IPS-15b (cell line): ENCODE results near the gene NR1H2.
"Not testable (repeated sequence)": the region's sequence is repeated elsewhere in the genome, so short reads cannot be mapped to it uniquely, and the experiment has no call there.

Experiments
- H3K27me3 ChIP-seq: one replicate; pipeline ENCODE4 v1.6.1; 2013; ENCODE audit warnings: low read length; ENCODE audit not compliant: control insufficient read depth, insufficient read depth
- H3K36me3 ChIP-seq: one replicate; pipeline ENCODE4 v1.6.1; 2013; ENCODE audit warnings: low read length; ENCODE audit not compliant: control insufficient read depth, insufficient read depth
- H3K4me1 ChIP-seq: one replicate; pipeline ENCODE4 v1.6.1; 2013; ENCODE audit warnings: mild to moderate bottlenecking, low read length; ENCODE audit not compliant: control insufficient read depth, insufficient read depth
- H3K4me3 ChIP-seq: one replicate; pipeline ENCODE4 v1.5.1; 2013; ENCODE audit warnings: low read depth, low read length
- H3K9ac ChIP-seq: one replicate; pipeline ENCODE4 v1.6.1; 2013; ENCODE audit warnings: low read depth, mild to moderate bottlenecking, low read length
- H3K9me3 ChIP-seq: one replicate; pipeline ENCODE4 v1.6.1; 2013; ENCODE audit warnings: mild to moderate bottlenecking, low read length; ENCODE audit not compliant: control insufficient read depth, insufficient read depth

The NR1H2 gene

GRCh38 chr19:50383001-50383851 lies 7.0 kb downstream of the NR1H2 start:
- Histone ChIP-seq H3K4me1 (no peaks in the 10 kb centered on the region), H3K9ac (peak overlapping the region; percentile 32), H3K27me3 (no peaks in the 10 kb centered on the region), H3K9me3 (no peaks in the 10 kb centered on the region), H3K4me3 (peak overlapping the region; percentile 79), H3K36me3 (peaks cover 54% of the 10 kb centered on the region)

DNA sequence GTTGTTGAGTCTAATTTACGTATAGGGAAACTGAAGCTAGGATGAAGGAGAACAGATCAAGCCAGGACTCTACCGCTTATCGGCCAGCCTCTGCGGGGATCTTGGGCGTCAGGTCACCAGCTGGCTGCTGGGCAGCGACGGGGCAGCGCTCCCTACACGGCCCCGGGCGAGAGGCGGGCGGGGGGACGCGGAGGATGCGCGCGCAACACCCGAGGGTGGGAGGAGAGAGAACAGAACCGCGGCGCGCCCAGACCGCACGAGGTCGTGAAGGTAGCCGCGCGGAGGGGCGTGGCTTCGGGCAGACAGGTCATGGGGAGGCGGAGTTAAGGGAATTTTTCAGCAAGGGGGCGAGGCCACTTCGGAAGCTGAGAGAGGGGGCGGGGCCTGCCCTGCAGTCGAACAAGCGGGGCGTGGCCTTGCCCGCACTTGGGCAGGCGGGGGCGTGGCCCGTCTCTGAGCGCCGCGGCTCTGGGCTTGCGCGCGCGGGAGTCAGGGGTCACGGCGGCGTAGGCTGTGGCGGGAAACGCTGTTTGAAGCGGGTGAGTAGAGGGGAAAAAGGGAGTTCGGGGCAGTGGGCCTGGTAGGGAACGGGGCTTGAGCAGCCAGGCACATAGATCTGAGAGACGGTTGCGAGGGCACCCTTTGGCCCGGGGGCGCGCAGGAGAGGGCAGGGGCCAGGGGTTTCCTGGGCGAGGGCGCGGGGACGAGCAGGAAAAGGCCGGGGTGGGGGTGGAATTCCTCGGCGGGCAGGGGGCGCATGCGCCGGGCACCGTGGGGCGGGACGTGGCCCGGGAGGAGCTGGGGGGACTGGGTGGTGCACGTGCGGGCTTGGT lies 7.8 kb downstream of the NR1H2 start, which contains the start of gene POLD1:
POLD1 (plus strand) TSS at position 496 of the 833 bp plus-strand sequence. CDS start 14,505 bp downstream, outside the sequence.
- Histone ChIP-seq H3K9ac (peak within 1 kb of the TSS; percentile 77), H3K9me3 (no peaks in the 10 kb centered on the region), H3K4me1 (no peaks in the 10 kb centered on the region), H3K27me3 (no peaks in the 10 kb centered on the region), H3K36me3 (peaks cover 46% of the 10 kb centered on the region), H3K4me3 (peak within 1 kb of the TSS; percentile 79)

- Histone ChIP-seq H3K9me3 (no peaks in the 10 kb centered on the region), H3K4me3 (peak overlapping the region; percentile 75), H3K36me3 (peaks cover 39% of the 10 kb centered on the region), H3K9ac (peak overlapping the region; percentile 77), H3K4me1 (no peaks in the 10 kb centered on the region), H3K27me3 (no peaks in the 10 kb centered on the region)
Measured at GRCh38 chr19:50384685-50385535, 8.7 kb downstream of the NR1H2 start.

GRCh38 chr19:50387176-50387867 lies 11.1 kb downstream of the NR1H2 start:
- peaks cover 24% of the 10 kb centered on the region for H3K36me3 ChIP-seq

DNA sequence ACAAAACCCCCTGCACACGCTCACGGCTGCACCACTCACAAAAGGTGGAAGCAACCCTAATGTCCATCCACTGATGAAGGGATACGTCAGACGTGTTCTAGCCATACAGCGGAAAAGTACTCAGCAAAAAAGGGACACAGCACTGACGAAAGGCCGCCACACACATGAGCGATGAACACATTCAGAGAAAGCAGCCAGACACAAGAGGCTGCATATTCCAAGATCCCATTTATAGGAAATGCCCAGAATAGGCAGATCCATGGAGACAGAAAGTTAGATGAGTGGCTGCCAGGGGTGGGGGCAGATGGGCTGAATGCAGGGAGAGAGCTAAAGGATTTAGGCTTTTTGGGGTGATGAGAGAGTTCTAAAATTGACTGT lies 11.6 kb downstream of the NR1H2 start:
- peaks cover 24% of the 10 kb centered on the region for H3K36me3 ChIP-seq

More at GRCh38 chr19:50387176-50387867, 11.1 kb downstream of the NR1H2 start:
- no peak overlapping the region for H3K4me3 ChIP-seq
- no peaks in the 10 kb centered on the region for H3K9me3 ChIP-seq
- no peaks in the 10 kb centered on the region for H3K27me3 ChIP-seq
- H3K9ac ChIP-seq, result no peak overlapping the region
- no peaks in the 10 kb centered on the region for H3K4me1 ChIP-seq

DNA sequence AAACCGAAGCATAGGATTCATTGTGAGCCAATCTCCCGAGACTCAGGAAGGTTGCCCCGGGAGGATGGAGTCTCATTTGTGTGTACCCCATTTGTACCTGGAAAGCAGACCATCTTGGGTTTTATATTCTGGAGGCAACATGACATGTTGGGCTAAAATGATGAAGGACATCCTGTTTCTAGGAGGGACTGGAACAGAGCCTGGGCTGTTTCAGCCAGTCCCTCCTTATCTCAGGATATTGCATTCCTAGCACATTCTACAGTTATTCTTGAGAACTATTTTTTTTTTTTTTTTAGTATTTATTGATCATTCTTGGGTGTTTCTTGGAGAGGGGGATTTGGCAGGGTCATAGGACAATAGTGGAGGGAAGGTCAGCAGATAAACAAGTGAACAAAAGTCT lies 14.0 kb downstream of the NR1H2 start:
- H3K36me3 ChIP-seq, result peaks cover 28% of the 10 kb centered on the region
- not testable (repeated sequence) for H3K4me1 ChIP-seq, H3K4me3 ChIP-seq, H3K9ac ChIP-seq, H3K9me3 ChIP-seq, H3K27me3 ChIP-seq

More for the DNA sequence above, 11.6 kb downstream of the NR1H2 start:
- Histone ChIP-seq H3K4me1 (no peaks in the 10 kb centered on the region), H3K4me3 (no peak overlapping the region), H3K27me3 (no peaks in the 10 kb centered on the region), H3K9me3 (no peaks in the 10 kb centered on the region), H3K9ac (no peak overlapping the region)

DNA sequence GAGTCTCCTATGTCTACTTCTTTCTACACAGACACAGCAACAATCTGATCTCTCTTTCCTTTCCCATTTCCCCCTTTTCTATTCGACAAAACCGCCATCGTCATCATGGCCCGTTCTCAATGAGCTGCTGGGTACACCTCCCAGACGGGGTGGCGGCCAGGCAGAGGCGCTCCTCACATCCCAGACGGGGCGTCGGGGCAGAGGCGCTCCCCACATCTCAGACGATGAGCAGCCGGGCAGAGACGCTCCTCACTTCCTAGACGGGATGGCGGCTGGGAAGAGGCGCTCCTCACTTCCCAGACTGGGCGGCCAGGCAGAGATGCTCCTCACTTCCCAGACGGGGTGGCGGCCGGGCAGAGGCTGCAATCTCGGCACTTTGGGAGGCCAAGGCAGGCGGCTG lies 14.7 kb downstream of the NR1H2 start:
- not testable (repeated sequence) for H3K9me3 ChIP-seq, H3K4me1 ChIP-seq, H3K9ac ChIP-seq, H3K4me3 ChIP-seq, H3K27me3 ChIP-seq
- H3K36me3 ChIP-seq, result peaks cover 24% of the 10 kb centered on the region

DNA sequence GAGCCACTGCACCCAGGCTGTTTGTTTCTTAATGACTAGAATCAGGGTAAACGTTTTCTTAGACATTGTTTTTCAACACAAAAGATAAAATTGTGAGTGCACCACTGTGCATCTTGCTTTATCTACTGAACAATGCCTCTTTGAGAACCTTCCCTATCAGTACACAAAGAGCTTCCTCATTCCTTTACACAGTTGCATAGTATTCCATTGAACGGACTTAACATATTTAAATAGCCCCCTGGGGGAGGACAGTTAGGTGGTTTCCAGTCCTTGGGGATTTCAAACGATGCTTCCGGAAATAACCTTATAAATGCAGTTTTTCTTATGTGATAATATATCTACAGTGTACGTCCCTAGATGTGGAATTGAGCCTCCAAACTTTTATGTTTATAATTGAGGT lies 16.5 kb downstream of the NR1H2 start:
- Histone ChIP-seq H3K4me1 (no peaks in the 10 kb centered on the region), H3K36me3 (peaks cover 12% of the 10 kb centered on the region), H3K9me3 (no peaks in the 10 kb centered on the region), H3K9ac (no peak overlapping the region), H3K4me3 (no peak overlapping the region), H3K27me3 (no peaks in the 10 kb centered on the region)

GRCh38 chr19:50393589-50393988 lies 17.3 kb downstream of the NR1H2 start:
- Histone ChIP-seq H3K4me1 (no peaks in the 10 kb centered on the region), H3K36me3 (peaks cover 10% of the 10 kb centered on the region), H3K9ac (no peak overlapping the region), H3K9me3 (no peaks in the 10 kb centered on the region), H3K4me3 (no peak overlapping the region), H3K27me3 (no peaks in the 10 kb centered on the region)

DNA sequence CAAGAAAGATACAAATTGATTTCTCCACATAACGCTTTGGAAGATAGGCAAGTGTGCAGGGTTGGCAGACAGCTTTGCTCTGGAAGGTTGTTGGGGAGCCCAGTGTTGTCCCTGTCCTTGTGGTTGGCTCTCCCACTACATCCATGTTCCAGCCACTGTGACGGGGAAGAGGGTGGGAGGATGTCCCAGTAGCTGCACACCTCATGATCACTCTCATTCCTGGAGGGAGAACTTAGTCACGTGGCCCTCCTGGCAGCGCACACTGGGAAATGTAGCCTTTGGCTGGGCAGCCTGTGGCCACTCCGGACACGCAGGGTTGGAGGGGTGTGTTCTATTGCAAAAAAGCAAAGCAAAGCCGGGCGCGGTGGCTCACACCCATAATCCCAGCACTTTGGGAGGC lies 17.8 kb downstream of the NR1H2 start:
- no peak overlapping the region for H3K9ac ChIP-seq
- no peaks in the 10 kb centered on the region for H3K9me3 ChIP-seq
- peaks cover 14% of the 10 kb centered on the region for H3K36me3 ChIP-seq
- no peaks in the 10 kb centered on the region for H3K4me1 ChIP-seq
- H3K27me3 ChIP-seq, result no peaks in the 10 kb centered on the region
- H3K4me3 ChIP-seq, result no peak overlapping the region
